Right atrium auricular region (tissue), 2 donors: ENCODE measurements around the gene COL4A2. TPM values are rescaled to one million over a fixed set of nuclear protein-coding genes. Genes with fewer than 3 reads are reported as not detected.

Experiments used
- DNase-seq: peaks from one replicate; pipeline ENCODE4 v3.0.0-alpha.2; 2019; ENCODE audit warnings: low spot score
- H3K27ac ChIP-seq, 2 donors: fragments of 200-600 bp; sonication (generic); 1 replicate in 1 of 2; 2 replicates in 1 of 2; pipeline ENCODE4 v1.5.1; 2016 to 2019
- H3K27me3 ChIP-seq, 2 donors: fragments of 200-600 bp; sonication (generic); one replicate each; pipeline versions ENCODE4 v1.5.1 to v1.6.0; 2017 to 2019
- H3K36me3 ChIP-seq: fragments of 200-600 bp; sonication (generic); one replicate; pipeline ENCODE4 v1.5.1; 2016
- H3K4me1 ChIP-seq, 2 donors: fragments of 200-600 bp; sonication (generic); one replicate each; pipeline versions ENCODE4 v1.5.1 to v1.6.0; 2017 to 2019
- H3K4me3 ChIP-seq, 2 donors: fragments of 200-600 bp; sonication (generic); 1 replicate in 1 of 2; 2 replicates in 1 of 2; pipeline ENCODE4 v1.5.1; 2017 to 2019; ENCODE audit warnings: mild to moderate bottlenecking in 1 of 2, moderate library complexity in 1 of 2
- H3K9me3 ChIP-seq, 2 donors: fragments of 200-600 bp; sonication (generic); one replicate each; pipeline ENCODE4 v1.5.1; 2019
- CTCF ChIP-seq, 2 donors: fragments of 200-600 bp; sonication (generic); IDR thresholded peaks; one replicate each; pipeline ENCODE4 v1.5.1; 2019; ENCODE audit warnings: antibody characterized with exemption in 2 of 2
- total RNA-seq, 2 donors: library from RNA; depleted of rRNA; stranded (reverse); fragments of >200 nt; gene quantifications; one replicate each; pipeline ENCODE4 v1.1.0, GENCODE V29; 2016

Gene COL4A2
- total RNA-seq, 2 donors from 2014 or later: 141 to 153 TPM

- H3K4me3 ChIP-seq: no peak overlapping the region
- peak overlapping the region; percentile 58 to 65 for H3K27ac ChIP-seq
- DNase-seq: no peak
- no peaks in the 10 kb centered on the region for H3K27me3 ChIP-seq
- H3K4me1 ChIP-seq: peaks cover 0 to 90% of the 10 kb centered on the region in 2 donors
- no peak for TF ChIP-seq CTCF (IDR thresholded peaks at IDR 0.05)
- no peaks in the 10 kb centered on the region for H3K9me3 ChIP-seq
- H3K36me3 ChIP-seq: no peaks in the 10 kb centered on the region
Observed at GRCh38 chr13:110265341-110265681, 41.8 kb upstream of the COL4A2 start.

- H3K27me3 ChIP-seq: no peaks in the 10 kb centered on the region
- peak; percentile 79 for DNase-seq
- no peaks in the 10 kb centered on the region for H3K36me3 ChIP-seq
- H3K4me1 ChIP-seq: peaks cover 0 to 96% of the 10 kb centered on the region in 2 donors
- no peak for TF ChIP-seq CTCF (IDR thresholded peaks at IDR 0.05)
- H3K4me3 ChIP-seq: peak overlapping the region in 1 of 2 donors; percentile 14
- H3K27ac ChIP-seq: peak overlapping the region; percentile 58 to 65
- H3K9me3 ChIP-seq: no peaks in the 10 kb centered on the region
Observed at GRCh38 chr13:110265682-110266430, 41.2 kb upstream of the COL4A2 start.

GRCh38 chr13:110266431-110266809, 40.7 kb upstream of the COL4A2 start:
- H3K27ac ChIP-seq: peak overlapping the region; percentile 58 to 65
- peak overlapping the region in 1 of 2 donors; percentile 14 for H3K4me3 ChIP-seq
- H3K4me1 ChIP-seq: peaks cover 0 to 96% of the 10 kb centered on the region in 2 donors
- H3K27me3 ChIP-seq: no peaks in the 10 kb centered on the region
- H3K36me3 ChIP-seq: no peaks in the 10 kb centered on the region
- no peak for TF ChIP-seq CTCF (IDR thresholded peaks at IDR 0.05)
- H3K9me3 ChIP-seq: no peaks in the 10 kb centered on the region
- DNase-seq: no peak

- H3K27me3 ChIP-seq: no peaks in the 10 kb centered on the region
- TF ChIP-seq CTCF (IDR thresholded peaks at IDR 0.05): no peak
- H3K36me3 ChIP-seq: no peaks in the 10 kb centered on the region
- DNase-seq: peak; percentile 54
- no peak overlapping the region for H3K27ac ChIP-seq
- H3K4me1 ChIP-seq: peaks cover 0 to 92% of the 10 kb centered on the region in 2 donors
- no peak overlapping the region for H3K4me3 ChIP-seq
- H3K9me3 ChIP-seq: no peaks in the 10 kb centered on the region
Observed at GRCh38 chr13:110266983-110267382, 40.1 kb upstream of the COL4A2 start.

- DNase-seq: peak; percentile 54
- Histone ChIP-seq H3K9me3 (no peaks in the 10 kb centered on the region), H3K27me3 (no peaks in the 10 kb centered on the region), H3K36me3 (no peaks in the 10 kb centered on the region), H3K4me1 (peaks cover 0 to 81% of the 10 kb centered on the region in 2 donors), H3K27ac (peak overlapping the region; percentile 21 to 43), H3K4me3 (no peak overlapping the region)
- no peak for TF ChIP-seq CTCF (IDR thresholded peaks at IDR 0.05)
Observed at GRCh38 chr13:110268061-110268460, 39.0 kb upstream of the COL4A2 start.
